ENCODE results near the gene HSPA1B. TPM values are rescaled to one million over a fixed set of nuclear protein-coding genes. Genes with fewer than 3 reads are reported as not detected.

The HSPA1B gene
- total and polyA plus RNA-seq, 12 donors = 16.9 to 258 (median 153) TPM

GRCh38 chr6:31858707-31859106, 31.2 kb downstream of the HSPA1B start:
- no peaks in the 10 kb centered on the region for H3K9me3 ChIP-seq
- WGBS, 2 donors = 96 to 98% methylated on average over 8 of the region's 8 CpGs
- intact Hi-C loops (cut with DNase I) = no loop called here
- H3K27me3 ChIP-seq = no peaks in the 10 kb centered on the region
- no peak for TF ChIP-seq CTCF (IDR thresholded peaks at IDR 0.05)
- peaks cover 8 to 21% (median 12%) of the 10 kb centered on the region in 9 donors for H3K4me1 ChIP-seq
- H3K27ac ChIP-seq = no peak overlapping the region
- H3K36me3 ChIP-seq = peaks cover 0 to 50% (median 21%) of the 10 kb centered on the region in 9 donors
- H3K4me3 ChIP-seq = no peak overlapping the region
- DNase-seq (no peak), ATAC-seq (no peak)

GRCh38 chr6:31859923-31860322, 32.4 kb downstream of the HSPA1B start:
- peaks cover 0 to 50% (median 21%) of the 10 kb centered on the region in 9 donors for H3K36me3 ChIP-seq
- 92 to 96% methylated on average over 11 of the region's 11 CpGs for WGBS, 2 donors
- intact Hi-C loops (cut with DNase I) = loop anchor here in 1 of 10 donors (10.0 kb wide), 1 partner anchor 175 kb away; the partner anchor contains the start of gene LY6G5C
- TF ChIP-seq CTCF (IDR thresholded peaks at IDR 0.05) = no peak
- peaks cover 8 to 29% (median 21%) of the 10 kb centered on the region in 9 donors for H3K4me1 ChIP-seq
- H3K9me3 ChIP-seq = no peaks in the 10 kb centered on the region
- H3K27me3 ChIP-seq = no peaks in the 10 kb centered on the region
- H3K4me3 ChIP-seq = no peak overlapping the region
- no peak for DNase-seq
- no peak overlapping the region for H3K27ac ChIP-seq
- no peak for ATAC-seq

- Histone ChIP-seq H3K27me3 (no peaks in the 10 kb centered on the region), H3K27ac (no peak overlapping the region), H3K4me1 (peaks cover 8 to 29% (median 21%) of the 10 kb centered on the region in 9 donors), H3K4me3 (no peak overlapping the region), H3K36me3 (peaks cover 0 to 50% (median 21%) of the 10 kb centered on the region in 9 donors), H3K9me3 (no peaks in the 10 kb centered on the region)
- DNase-seq (no peak), ATAC-seq (no peak)
- TF ChIP-seq CTCF (IDR thresholded peaks at IDR 0.05) = no peak
- intact Hi-C loops (cut with DNase I) = loop anchor here in 1 of 10 donors (10.0 kb wide), 1 partner anchor 176 kb away; the partner anchor contains the start of gene LY6G5C
- 95 to 97% methylated on average over 13 of the region's 13 CpGs for WGBS, 2 donors
Observed at GRCh38 chr6:31860349-31860748, 32.8 kb downstream of the HSPA1B start.

GRCh38 chr6:31861150-31861549, 33.6 kb downstream of the HSPA1B start:
- no peaks in the 10 kb centered on the region for H3K9me3 ChIP-seq
- TF ChIP-seq CTCF (IDR thresholded peaks at IDR 0.05) = no peak
- H3K27ac ChIP-seq = no peak overlapping the region
- intact Hi-C loops (cut with DNase I) = loop anchor here in 1 of 10 donors (10.0 kb wide), 1 partner anchor 176 kb away; the partner anchor contains the start of gene LY6G5C
- DNase-seq (no peak), ATAC-seq (no peak)
- H3K4me1 ChIP-seq = peaks cover 8 to 29% (median 21%) of the 10 kb centered on the region in 9 donors
- 92 to 95% methylated on average over 7 of the region's 7 CpGs for WGBS, 2 donors
- H3K36me3 ChIP-seq = peaks cover 0 to 50% (median 21%) of the 10 kb centered on the region in 9 donors
- no peaks in the 10 kb centered on the region for H3K27me3 ChIP-seq
- H3K4me3 ChIP-seq = no peak overlapping the region
